NCI-H1694 treated with DMSO at 0.1 percent for 48 hours (cell line): ENCODE measurements around the gene ASB3.

ENCODE experiments used
- DNase-seq: peaks from one replicate; lab custom pipeline; 2025; lab: John Stamatoyannopoulos, UW

Gene ASB3

DNA sequence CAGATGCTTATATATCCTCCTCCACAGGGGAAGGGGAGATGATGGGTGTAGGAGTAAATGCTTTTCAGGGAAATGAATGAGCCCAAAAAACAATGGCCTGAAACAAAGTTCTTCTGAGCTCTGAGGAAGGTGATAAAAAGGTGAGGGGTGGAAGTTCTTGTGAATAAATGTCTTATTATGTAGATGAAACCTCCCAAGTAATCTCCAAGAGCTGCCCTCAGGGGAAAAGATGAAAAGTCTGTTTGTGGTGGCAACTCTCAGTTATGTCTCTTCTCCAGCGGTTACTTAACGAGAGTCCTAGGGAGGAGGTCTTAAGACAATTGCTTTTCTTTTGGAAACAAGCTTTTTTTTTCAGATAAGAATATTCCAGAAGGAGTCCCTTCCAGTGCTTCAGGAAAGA lies 134.6 kb downstream of the ASB3 start:
- DNase-seq: no peak

DNA sequence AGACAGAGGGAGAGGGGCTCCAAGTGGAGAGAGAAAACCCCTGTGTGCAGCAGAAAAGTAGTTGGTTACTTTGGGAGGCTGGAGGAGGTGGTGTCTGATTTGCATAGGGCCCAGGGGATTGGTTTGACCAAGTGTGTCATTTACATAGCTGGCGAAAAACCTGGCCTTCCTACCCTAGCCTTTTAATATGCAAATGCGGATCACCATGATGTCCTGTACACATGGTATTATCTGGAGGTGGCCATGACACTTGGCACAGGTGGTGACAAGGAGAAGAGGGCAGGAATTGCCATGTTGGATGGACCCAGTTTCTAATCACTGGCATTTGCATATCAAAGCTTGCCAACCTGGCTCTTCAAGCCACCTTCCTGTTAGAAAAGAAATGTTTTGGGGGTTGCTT lies 140.0 kb downstream of the ASB3 start:
- no peak for DNase-seq

DNA sequence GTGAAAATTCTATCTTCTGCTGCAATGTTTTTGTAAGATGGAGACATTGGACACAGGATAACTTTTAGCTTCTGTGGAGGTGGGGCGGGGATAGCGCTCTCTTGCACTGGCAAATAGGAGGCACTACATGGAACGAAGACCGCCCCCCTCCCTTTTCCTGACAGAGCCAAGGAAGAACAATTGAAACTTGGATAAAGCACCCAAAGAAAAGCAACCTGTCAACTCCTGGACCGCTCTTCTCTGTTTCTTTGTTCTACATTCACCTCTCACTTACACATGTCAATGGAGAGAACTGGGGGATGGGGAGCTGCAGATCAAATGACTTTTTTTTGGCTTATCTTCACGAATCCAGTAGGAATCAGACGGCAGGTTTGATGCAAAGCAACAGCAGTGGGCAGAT lies 145.5 kb downstream of the ASB3 start:
- no peak for DNase-seq

DNA sequence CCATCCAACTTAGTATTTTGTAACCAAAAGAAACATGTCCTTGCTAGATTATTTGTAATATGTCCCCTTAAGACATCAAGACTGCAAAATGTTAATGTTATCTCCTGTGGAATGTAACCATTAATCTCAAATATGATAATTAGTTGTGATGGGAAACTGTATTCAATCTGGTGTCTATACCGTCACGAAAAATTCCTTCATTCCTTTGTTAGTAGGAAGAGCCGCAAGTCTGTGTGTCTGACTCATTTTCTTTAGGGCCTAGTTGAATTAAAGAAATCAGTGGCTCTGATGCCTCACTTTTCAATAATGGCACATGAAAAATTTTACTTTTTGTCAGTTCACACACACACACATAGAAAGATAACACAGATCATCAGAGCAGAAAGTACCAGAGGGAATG lies 146.3 kb downstream of the ASB3 start:
- DNase-seq: no peak

DNA sequence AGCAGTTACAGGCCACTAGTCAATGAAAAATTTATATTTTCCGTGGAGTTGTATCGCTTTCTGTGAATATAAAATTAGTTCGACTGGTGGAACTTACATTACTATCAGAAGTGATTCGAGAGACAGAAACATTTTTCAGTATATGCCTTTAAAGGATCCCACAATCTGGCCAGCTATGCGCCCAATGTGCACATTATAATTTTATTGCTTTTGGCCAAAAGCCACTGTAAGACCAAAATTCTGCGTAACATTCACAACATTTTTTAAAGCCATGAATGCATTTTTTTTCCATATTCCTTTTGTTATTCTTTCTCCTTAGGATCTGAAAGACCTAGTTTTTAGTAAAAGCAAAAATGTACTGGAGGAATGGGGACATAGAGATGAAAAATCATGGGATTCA lies 150.2 kb downstream of the ASB3 start:
- no peak for DNase-seq

DNA sequence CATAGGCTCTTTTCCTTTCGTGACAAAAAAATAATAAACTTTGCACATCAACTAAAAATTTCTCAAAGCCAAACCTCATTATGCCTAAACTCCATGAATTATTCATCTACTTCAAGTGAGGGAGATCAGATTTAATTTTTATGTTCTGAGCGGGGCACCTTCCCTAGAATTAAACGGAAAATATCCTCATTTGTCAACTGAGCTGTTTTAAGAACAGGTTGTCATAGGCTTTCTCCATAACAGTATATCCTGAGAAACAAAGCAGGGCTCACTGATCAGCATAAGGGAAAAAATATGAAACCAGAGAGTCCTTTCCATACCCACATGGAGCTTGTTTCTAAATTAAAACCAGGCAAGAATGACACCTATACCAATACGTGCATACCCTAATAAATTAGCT lies 150.6 kb downstream of the ASB3 start:
- no peak for DNase-seq

DNA sequence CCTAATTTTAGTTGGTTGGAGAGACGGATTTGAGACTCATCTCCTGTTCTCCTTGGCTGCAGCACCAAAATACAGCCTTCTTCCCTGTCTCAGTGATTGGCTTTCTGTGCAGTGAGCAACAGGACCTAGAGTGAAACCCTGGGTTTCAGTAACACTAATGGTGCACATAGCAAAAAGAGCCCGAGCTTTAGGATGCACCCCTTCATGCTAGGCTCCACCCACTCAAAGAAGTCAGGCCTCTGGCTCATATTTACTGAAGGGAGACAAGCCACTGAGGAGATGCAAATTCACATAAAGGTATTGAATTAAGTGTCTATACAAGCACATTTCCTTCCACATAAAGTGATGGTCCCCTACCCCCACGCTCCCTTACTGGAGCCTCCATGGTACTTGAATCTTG lies 151.1 kb downstream of the ASB3 start:
- no peak for DNase-seq

DNA sequence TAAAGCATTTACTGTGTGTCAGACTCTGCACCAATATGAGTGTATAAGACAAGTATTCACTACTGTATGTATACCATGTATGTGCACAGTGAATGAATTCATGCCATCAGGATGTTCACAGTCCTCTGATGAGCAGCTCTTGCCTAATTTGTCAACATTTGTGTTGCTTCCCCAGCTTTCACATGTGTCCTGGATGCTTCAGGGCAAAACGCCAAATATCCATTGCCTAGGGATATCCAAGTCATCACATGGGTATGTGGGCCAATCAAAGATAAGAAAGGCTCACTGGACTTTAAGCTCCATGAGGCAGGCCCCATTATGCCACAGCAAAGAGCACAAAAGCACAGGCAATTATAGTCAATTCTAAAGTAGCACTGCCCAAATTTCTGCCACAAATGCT lies 153.3 kb downstream of the ASB3 start:
- DNase-seq: no peak

DNA sequence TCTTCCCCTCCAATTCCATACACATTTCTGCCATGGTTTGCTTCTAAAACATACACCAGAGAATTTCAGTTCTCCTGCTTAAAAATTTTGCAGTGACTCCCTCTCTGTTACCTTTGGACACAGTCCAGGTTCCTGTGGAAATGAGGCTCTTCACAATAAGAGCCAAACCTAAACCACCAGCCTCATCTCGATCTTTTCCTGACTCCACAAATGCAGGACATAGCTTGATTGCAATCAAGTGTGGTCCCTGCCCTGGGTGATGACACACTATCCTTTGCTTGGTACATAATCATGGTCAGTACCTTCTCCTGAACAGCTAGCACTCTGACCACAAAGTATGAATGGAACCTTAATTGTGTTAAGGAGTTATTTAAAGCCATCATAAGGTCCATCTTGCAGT lies 154.0 kb downstream of the ASB3 start:
- no peak for DNase-seq

DNA sequence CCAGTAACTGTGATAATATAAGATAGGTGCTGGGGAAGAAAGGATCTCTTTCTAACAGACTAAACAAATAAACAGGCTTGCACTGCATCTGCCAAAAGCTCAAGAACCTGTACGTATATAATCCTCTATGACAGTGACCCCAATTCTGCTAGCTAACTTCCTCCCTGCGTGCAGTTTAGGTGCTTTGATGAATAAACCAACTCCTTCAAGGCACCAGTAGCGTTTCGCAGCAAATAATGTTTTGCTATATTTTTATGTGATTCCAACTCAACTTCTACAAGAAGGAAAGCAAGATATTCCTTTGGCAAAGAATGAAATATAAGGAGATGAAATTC lies 154.7 kb downstream of the ASB3 start:
- DNase-seq: no peak

DNA sequence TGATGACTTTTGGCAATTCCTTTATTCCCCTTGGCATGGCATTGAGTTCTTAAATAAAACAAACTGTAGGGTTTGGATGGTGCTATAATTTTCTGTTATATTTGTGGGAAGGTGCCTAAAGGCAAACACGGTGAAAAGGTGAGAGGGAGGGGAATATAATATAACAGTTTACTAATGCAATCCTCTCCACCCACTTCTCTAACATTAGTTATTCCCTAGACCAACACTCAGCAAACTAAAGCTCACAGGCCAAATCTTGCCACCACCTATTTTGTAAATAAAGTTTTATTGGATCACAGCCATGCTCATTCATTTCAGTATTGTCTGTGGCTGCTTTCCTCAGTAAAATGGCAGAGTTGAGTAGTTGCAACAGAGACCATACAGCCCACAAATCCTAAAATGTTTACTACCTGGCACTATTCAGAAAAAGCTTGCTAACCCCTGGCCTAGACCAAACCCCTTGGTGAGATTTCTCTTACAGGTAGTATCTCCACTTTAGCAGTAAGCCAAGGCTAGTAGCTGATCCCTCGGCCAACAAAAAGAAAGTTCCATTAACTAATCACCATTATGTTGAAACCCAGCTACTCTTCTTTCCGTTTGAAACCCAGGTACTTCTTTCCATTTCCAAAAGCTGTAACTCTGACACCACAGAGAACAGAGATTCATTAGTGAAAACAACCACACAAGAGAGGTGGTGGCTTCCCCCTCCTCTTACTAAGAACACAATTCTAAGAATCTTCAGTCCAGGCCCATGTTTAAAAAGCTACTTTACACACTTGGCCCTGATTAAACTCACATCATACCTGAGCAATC lies 155.2 kb downstream of the ASB3 start:
- no peak for DNase-seq

DNA sequence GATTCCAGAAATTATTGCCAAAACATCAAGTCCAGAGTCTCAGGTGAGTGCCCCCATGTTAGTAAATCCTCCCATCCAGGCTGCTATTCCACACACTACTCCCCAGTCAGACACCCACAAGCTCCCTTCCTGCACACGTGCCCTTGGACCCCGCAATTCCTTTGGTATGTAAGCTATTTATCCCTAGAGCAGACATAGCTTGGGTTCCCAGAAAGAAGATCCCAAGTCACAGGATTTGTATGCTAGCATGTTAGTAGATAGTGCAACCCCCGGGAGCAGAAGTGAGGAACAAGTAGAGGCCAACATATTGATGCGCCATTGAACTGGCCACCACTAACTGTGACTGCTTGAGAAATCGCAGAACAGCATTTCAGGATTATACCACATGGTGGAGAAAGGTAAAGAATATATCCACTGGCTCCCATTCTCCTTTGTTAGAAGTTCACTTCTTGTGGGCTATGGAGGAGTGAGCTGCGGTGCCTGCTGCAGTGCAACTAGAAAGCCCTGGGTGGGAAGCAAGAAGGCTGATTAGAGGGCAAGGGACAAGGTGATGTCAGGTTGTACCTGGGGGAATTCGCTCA lies 156.6 kb downstream of the ASB3 start:
- no peak for DNase-seq

DNA sequence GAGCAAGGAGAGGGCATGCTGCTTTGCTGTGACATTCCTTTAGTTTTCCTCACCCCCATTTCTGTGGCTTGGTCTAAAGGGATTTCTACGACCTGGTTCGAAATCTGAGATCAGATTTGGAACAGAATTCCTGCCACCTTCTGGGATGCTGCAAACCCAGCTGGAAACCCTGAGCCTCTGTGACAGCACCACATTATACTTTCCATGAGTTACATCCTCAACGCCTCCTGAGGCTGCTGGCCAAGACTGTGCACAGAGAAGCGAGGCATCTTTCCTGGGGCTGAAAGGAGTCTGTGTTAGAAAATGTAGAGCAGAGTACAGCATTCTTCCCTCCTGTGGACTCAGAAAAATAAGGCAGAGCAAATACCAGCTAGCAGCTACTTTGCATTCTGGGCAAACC lies 157.3 kb downstream of the ASB3 start:
- DNase-seq: no peak

DNA sequence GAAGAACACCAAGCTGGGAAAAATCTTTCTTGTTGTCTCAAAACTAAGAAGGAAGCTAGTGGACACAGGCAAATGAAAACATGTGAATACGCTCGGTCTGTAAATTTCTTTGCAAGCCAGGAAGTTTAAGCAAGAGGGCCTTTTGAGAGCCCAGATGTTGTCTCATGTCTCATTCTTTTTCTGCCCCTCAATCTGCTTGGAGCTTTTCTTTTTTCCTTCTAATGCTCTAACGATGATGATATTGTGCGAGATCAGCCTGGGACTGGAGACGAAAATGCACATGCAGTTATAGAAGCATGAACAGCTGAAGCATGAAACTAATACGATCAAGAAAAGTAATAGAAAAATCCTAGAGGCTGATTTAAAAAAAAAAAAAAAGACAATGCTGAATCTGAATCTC lies 157.8 kb downstream of the ASB3 start:
- DNase-seq: no peak

DNA sequence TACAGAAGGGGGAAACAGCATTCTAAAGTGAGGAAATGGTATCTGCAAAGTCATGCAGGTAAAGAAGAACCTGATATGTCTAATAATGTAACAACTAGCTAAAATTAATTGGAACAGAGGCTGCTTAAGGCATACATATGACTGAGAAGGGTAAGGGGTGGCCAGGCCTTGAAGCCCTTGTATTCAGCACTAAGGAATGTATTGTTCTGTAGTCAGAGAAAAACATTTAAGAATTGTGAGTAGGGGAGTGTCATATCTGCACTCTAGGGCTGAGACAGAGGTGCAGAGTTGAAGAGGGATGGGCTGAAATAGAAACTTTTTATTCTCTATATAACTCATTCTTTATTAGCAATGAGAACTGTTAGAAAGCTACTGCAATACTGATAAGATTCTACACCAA lies 164.6 kb downstream of the ASB3 start:
- DNase-seq: no peak

DNA sequence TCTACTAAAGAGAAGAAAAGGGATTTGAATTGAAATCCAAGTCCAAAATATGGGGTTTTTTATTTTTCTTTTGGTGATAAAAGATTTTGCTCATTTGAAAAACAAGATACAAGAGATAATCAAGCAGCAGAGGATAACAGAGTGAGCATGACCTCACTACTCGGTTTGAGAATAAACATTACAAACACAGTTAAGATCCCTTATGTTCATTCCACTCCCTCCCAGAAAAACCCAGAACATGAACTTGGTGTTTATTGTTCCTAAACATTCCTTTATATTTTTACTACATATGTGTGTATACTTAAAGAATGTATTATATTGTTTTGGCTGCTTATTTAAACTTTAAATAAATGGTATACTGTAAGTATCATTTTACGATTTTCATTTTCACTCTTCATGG lies 165.8 kb downstream of the ASB3 start:
- DNase-seq: no peak
